GM19023 (cell line): Measurements from ENCODE around the gene MX2.
"Not testable (repeated sequence)": the region's sequence is repeated elsewhere in the genome, so short reads cannot be mapped to it uniquely, and the experiment has no call there.

ENCODE experiments used
- ATAC-seq: cut with Tn5 transposase; IDR thresholded peaks from one replicate; pipeline ENCODE4 v1.9.1; 2021; ENCODE audit warnings: mild to moderate bottlenecking, moderate library complexity; ENCODE audit not compliant: unreplicated experiment

MX2 gene

GRCh38 chr21:41410767-41411448 is 49.1 kb downstream of the MX2 start:
- no peak for ATAC-seq

- no peak for ATAC-seq
Measured at GRCh38 chr21:41411449-41412089, 49.7 kb downstream of the MX2 start.

- not testable (repeated sequence) for ATAC-seq
Measured at GRCh38 chr21:41417505-41417904, 55.7 kb downstream of the MX2 start.

GRCh38 chr21:41418393-41418792 is 56.6 kb downstream of the MX2 start:
- ATAC-seq = no peak

- no peak for ATAC-seq
Measured at GRCh38 chr21:41418956-41419680, 57.3 kb downstream of the MX2 start.

GRCh38 chr21:41419921-41420862 is 58.4 kb downstream of the MX2 start:
- ATAC-seq = peak; percentile 75

GRCh38 chr21:41420998-41421397 is 59.2 kb downstream of the MX2 start:
- ATAC-seq = not testable (repeated sequence)

GRCh38 chr21:41422546-41423304 is 60.9 kb downstream of the MX2 start:
- no peak for ATAC-seq

GRCh38 chr21:41423305-41423636 is 61.4 kb downstream of the MX2 start:
- ATAC-seq = not testable (repeated sequence)

GRCh38 chr21:41425588-41425953 is 63.7 kb downstream of the MX2 start:
- ATAC-seq = peak; percentile 3

- peak; percentile 87 for ATAC-seq
Measured at GRCh38 chr21:41425954-41426675, 64.3 kb downstream of the MX2 start, which contains the start of gene MX1. Gene MX1, plus strand, starts transcription at chr21:41426239. Its CDS starts 5,832 bp downstream, at chr21:41432071.

GRCh38 chr21:41426676-41427404 is 65.0 kb downstream of the MX2 start:
- peak; percentile 2 for ATAC-seq

GRCh38 chr21:41427556-41427955 is 65.7 kb downstream of the MX2 start:
- ATAC-seq = no peak

- no peak for ATAC-seq
Measured at GRCh38 chr21:41428311-41428710, 66.5 kb downstream of the MX2 start.

- ATAC-seq = no peak
Measured at GRCh38 chr21:41428847-41429246, 67.0 kb downstream of the MX2 start.

GRCh38 chr21:41429305-41429704 is 67.5 kb downstream of the MX2 start:
- ATAC-seq = no peak

- no peak for ATAC-seq
Measured at GRCh38 chr21:41429925-41430491, 68.2 kb downstream of the MX2 start.

GRCh38 chr21:41431788-41432548 is 70.1 kb downstream of the MX2 start:
- peak; percentile 78 for ATAC-seq
